ENCODE measurements around the gene STX3. TPM values are rescaled to one million over a fixed set of nuclear protein-coding genes. Genes with fewer than 3 reads are reported as not detected.

The STX3 gene
- total RNA-seq, 2 experiments from 2014 or later = 11.7 to 12.3 TPM

- Mint-ChIP-seq H3K4me3 (no peak overlapping the region), H3K9me3 (no peaks in the 10 kb centered on the region), H3K36me3 (no peaks in the 10 kb centered on the region), H3K4me1 (ENCODE audit: low read depth) (peaks cover 4% of the 10 kb centered on the region), H3K27ac (no peak overlapping the region), H3K27me3 (no peaks in the 10 kb centered on the region)
- POLR2A ChIA-PET = no interaction called here
- DNase-seq = no peak
- CTCF ChIA-PET = interaction anchor here (1.4 kb wide), 1 partner anchor 25 kb away, joined by 4 read pairs; the partner anchor contains the start of gene STX3
- intact Hi-C loops (cut with micrococcal nuclease) = no loop called here
These were observed 25.3 kb upstream of the STX3 start for GRCh38 chr11:59729834-59730233.

- DNase-seq = no peak
- Mint-ChIP-seq H3K4me3 (no peak overlapping the region), H3K27ac (no peak overlapping the region), H3K27me3 (no peaks in the 10 kb centered on the region), H3K36me3 (no peaks in the 10 kb centered on the region), H3K4me1 (ENCODE audit: low read depth) (peaks cover 4% of the 10 kb centered on the region), H3K9me3 (no peaks in the 10 kb centered on the region)
- ChIA-PET CTCF (no interaction called here), POLR2A (no interaction called here)
- intact Hi-C loops (cut with micrococcal nuclease) = no loop called here
These were observed 24.1 kb upstream of the STX3 start for GRCh38 chr11:59730896-59731565.

- CTCF ChIA-PET = interaction anchor here (1.7 kb wide), 1 partner anchor 9 kb away, joined by 5 read pairs; the partner anchor contains the start of gene STX3
- POLR2A ChIA-PET = no interaction called here
- peaks cover 19% of the 10 kb centered on the region for H3K27me3 Mint-ChIP-seq
These were observed 9.1 kb upstream of the STX3 start for GRCh38 chr11:59746111-59746510.

GRCh38 chr11:59753650-59754493, 1.3 kb upstream of the STX3 start:
- Mint-ChIP-seq H3K27me3 (peaks cover 3% of the 10 kb centered on the region), H3K9me3 (no peaks in the 10 kb centered on the region)
- POLR2A ChIA-PET = interaction anchor here (1.5 to 1.6 kb wide), 2 partner anchors 18 to 165 kb away, joined by 3 read pairs; no protein-coding TSS in a partner anchor

More at GRCh38 chr11:59746111-59746510, 9.1 kb upstream of the STX3 start:
- Mint-ChIP-seq H3K27ac (no peak overlapping the region), H3K4me1 (ENCODE audit: low read depth) (no peaks in the 10 kb centered on the region), H3K9me3 (no peaks in the 10 kb centered on the region), H3K36me3 (no peaks in the 10 kb centered on the region), H3K4me3 (no peak overlapping the region)
- no peak for DNase-seq
- intact Hi-C loops (cut with micrococcal nuclease) = no loop called here

GRCh38 chr11:59754494-59754858, 700 bp upstream of the STX3 start:
- CTCF ChIA-PET = interaction anchor here (0.6 to 7.6 kb wide), 16 partner anchors 7 to 191 kb away, joined by 3 to 132 read pairs (median 5); partner anchors contain the start of genes MRPL16 and PATL1
- POLR2A ChIA-PET = interaction anchor here (1.5 to 1.6 kb wide), 2 partner anchors 18 to 164 kb away, joined by 3 read pairs; no protein-coding TSS in a partner anchor
- DNase-seq = peak; percentile 37
- Mint-ChIP-seq H3K36me3 (no peaks in the 10 kb centered on the region), H3K9me3 (no peaks in the 10 kb centered on the region), H3K27me3 (no peaks in the 10 kb centered on the region), H3K4me1 (ENCODE audit: low read depth) (peaks cover 17% of the 10 kb centered on the region), H3K27ac (no peak overlapping the region), H3K4me3 (peak overlapping the region; percentile 84)
- intact Hi-C loops (cut with micrococcal nuclease) = loop anchor here (1.0 to 2.0 kb wide), 7 partner anchors 48 to 376 kb away; partner anchors contain the start of genes MRPL16 and PATL1

More at GRCh38 chr11:59753650-59754493, 1.3 kb upstream of the STX3 start:
- intact Hi-C loops (cut with micrococcal nuclease) = loop anchor here (1.0 to 2.0 kb wide), 7 partner anchors 48 to 376 kb away; partner anchors contain the start of genes MRPL16 and PATL1
- Mint-ChIP-seq H3K4me3 (peak overlapping the region; percentile 84), H3K36me3 (no peaks in the 10 kb centered on the region), H3K4me1 (ENCODE audit: low read depth) (peaks cover 17% of the 10 kb centered on the region), H3K27ac (no peak overlapping the region)
- peak; percentile 88 for DNase-seq
- CTCF ChIA-PET = interaction anchor here (0.6 to 7.6 kb wide), 17 partner anchors 11 to 191 kb away, joined by 3 to 132 read pairs (median 5); partner anchors contain the start of genes MRPL16 and PATL1

GRCh38 chr11:59755701-59756557, 753 bp downstream of the STX3 start:
- Mint-ChIP-seq H3K27ac (no peak overlapping the region), H3K27me3 (no peaks in the 10 kb centered on the region), H3K4me3 (peak overlapping the region; percentile 76), H3K36me3 (no peaks in the 10 kb centered on the region), H3K4me1 (ENCODE audit: low read depth) (peaks cover 17% of the 10 kb centered on the region), H3K9me3 (no peaks in the 10 kb centered on the region)
- peak; percentile 64 for DNase-seq
- ChIA-PET POLR2A (interaction anchor here (0.6 to 1.5 kb wide), 2 partner anchors 16 to 168 kb away, joined by 3 read pairs; no protein-coding TSS in a partner anchor), CTCF (interaction anchor here (0.9 to 7.6 kb wide), 10 partner anchors 9 to 163 kb away, joined by 3 to 132 read pairs (median 5); partner anchors contain the start of genes MRPL16 and PATL1)
- intact Hi-C loops (cut with micrococcal nuclease) = loop anchor here (1.0 to 2.0 kb wide), 3 partner anchors 16 to 163 kb away; no protein-coding TSS in a partner anchor

GRCh38 chr11:59756558-59756840, 1.3 kb downstream of the STX3 start:
- no peak for DNase-seq
- ChIA-PET CTCF (interaction anchor here (1.0 to 7.6 kb wide), 5 partner anchors 9 to 87 kb away, joined by 3 to 132 read pairs (median 5); partner anchors contain the start of gene PATL1), POLR2A (no interaction called here)
- peaks cover 17% of the 10 kb centered on the region for H3K4me1 Mint-ChIP-seq (ENCODE audit: low read depth)
- no peaks in the 10 kb centered on the region for H3K36me3 Mint-ChIP-seq
- H3K27me3 Mint-ChIP-seq = no peaks in the 10 kb centered on the region
- H3K9me3 Mint-ChIP-seq = no peaks in the 10 kb centered on the region
- no peak overlapping the region for H3K27ac Mint-ChIP-seq
- intact Hi-C loops (cut with micrococcal nuclease) = loop anchor here (1.0 kb wide), 1 partner anchor 16 kb away; no protein-coding TSS in a partner anchor
- H3K4me3 Mint-ChIP-seq = peak overlapping the region; percentile 76

- CTCF ChIA-PET = interaction anchor here (1.0 to 7.6 kb wide), 4 partner anchors 28 to 88 kb away, joined by 3 to 132 read pairs (median 13); partner anchors contain the start of gene PATL1
- no peak overlapping the region for H3K27ac Mint-ChIP-seq
- intact Hi-C loops (cut with micrococcal nuclease) = loop anchor here (1.0 kb wide), 1 partner anchor 15 kb away; no protein-coding TSS in a partner anchor
- no peak for DNase-seq
- H3K9me3 Mint-ChIP-seq = no peaks in the 10 kb centered on the region
- no peaks in the 10 kb centered on the region for H3K36me3 Mint-ChIP-seq
- H3K27me3 Mint-ChIP-seq = no peaks in the 10 kb centered on the region
- peak overlapping the region; percentile 76 for H3K4me3 Mint-ChIP-seq
- POLR2A ChIA-PET = no interaction called here
- peaks cover 17% of the 10 kb centered on the region for H3K4me1 Mint-ChIP-seq (ENCODE audit: low read depth)
These were observed 1.7 kb downstream of the STX3 start for GRCh38 chr11:59756845-59757244.

- H3K36me3 Mint-ChIP-seq = no peaks in the 10 kb centered on the region
- H3K27ac Mint-ChIP-seq = no peak overlapping the region
- H3K9me3 Mint-ChIP-seq = no peaks in the 10 kb centered on the region
- no peak for DNase-seq
- POLR2A ChIA-PET = no interaction called here
- CTCF ChIA-PET = interaction anchor here (1.2 to 7.6 kb wide), 2 partner anchors 13 to 44 kb away, joined by 3 to 132 read pairs; no protein-coding TSS in a partner anchor
- no peak overlapping the region for H3K4me3 Mint-ChIP-seq
- no peaks in the 10 kb centered on the region for H3K27me3 Mint-ChIP-seq
- H3K4me1 Mint-ChIP-seq (ENCODE audit: low read depth) = peaks cover 17% of the 10 kb centered on the region
- intact Hi-C loops (cut with micrococcal nuclease) = no loop called here
These were observed 3.3 kb downstream of the STX3 start for GRCh38 chr11:59758401-59759037.

GRCh38 chr11:59759900-59760299, 4.7 kb downstream of the STX3 start:
- no peak overlapping the region for H3K4me3 Mint-ChIP-seq

GRCh38 chr11:59760771-59761170, 5.6 kb downstream of the STX3 start:
- H3K9me3 Mint-ChIP-seq = no peaks in the 10 kb centered on the region
- no peak overlapping the region for H3K27ac Mint-ChIP-seq
- H3K27me3 Mint-ChIP-seq = no peaks in the 10 kb centered on the region
- DNase-seq = no peak
- no peak overlapping the region for H3K4me3 Mint-ChIP-seq
- POLR2A ChIA-PET = no interaction called here
- intact Hi-C loops (cut with micrococcal nuclease) = no loop called here
- no peaks in the 10 kb centered on the region for H3K36me3 Mint-ChIP-seq
- CTCF ChIA-PET = no interaction called here
- peaks cover 22% of the 10 kb centered on the region for H3K4me1 Mint-ChIP-seq (ENCODE audit: low read depth)

More at GRCh38 chr11:59759900-59760299, 4.7 kb downstream of the STX3 start:
- ChIA-PET POLR2A (no interaction called here), CTCF (interaction anchor here (1.2 kb wide), 1 partner anchor 12 kb away, joined by 3 read pairs; no protein-coding TSS in a partner anchor)
- H3K27me3 Mint-ChIP-seq = no peaks in the 10 kb centered on the region
- intact Hi-C loops (cut with micrococcal nuclease) = no loop called here
- no peaks in the 10 kb centered on the region for H3K9me3 Mint-ChIP-seq
- H3K4me1 Mint-ChIP-seq (ENCODE audit: low read depth) = peaks cover 18% of the 10 kb centered on the region
- H3K27ac Mint-ChIP-seq = no peak overlapping the region
- no peaks in the 10 kb centered on the region for H3K36me3 Mint-ChIP-seq
- no peak for DNase-seq

All from activated CD4-positive, alpha-beta memory T cell treated with anti-CD3 and anti-CD28 coated beads for 36 hours (primary cell).